H1 (cell line): ENCODE results near the gene DNER.

ENCODE experiments used
- CEBPB ChIP-seq: IDR thresholded peaks from 2 replicates; pipeline ENCODE4 v1.6.1; 2012; ENCODE audit warnings: low read depth, low read length
- EZH2 ChIP-seq: fragments of 200-600 bp; sonication (generic); IDR thresholded peaks from 2 replicates; pipeline ENCODE4 v1.7.1; 2012; ENCODE audit warnings: low read depth, mild to moderate bottlenecking, moderate library complexity, low read length, inconsistent platforms; ENCODE audit not compliant: severe bottlenecking
- GABPA ChIP-seq: IDR thresholded peaks from 2 replicates; pipeline ENCODE4 v1.6.1; 2011; ENCODE audit warnings: mild to moderate bottlenecking, low read length, moderate library complexity, borderline replicate concordance; ENCODE audit not compliant: insufficient read depth
- JUN ChIP-seq: IDR thresholded peaks from 2 replicates; pipeline ENCODE4 v1.6.1; 2011; ENCODE audit warnings: low read depth, mild to moderate bottlenecking, improper control_type of control experiment, low read length
- KDM1A ChIP-seq: fragments of 200-600, 300-600 bp; sonication (generic); IDR thresholded peaks from 2 replicates; pipeline ENCODE4 v1.7.1; 2016; ENCODE audit warnings: mild to moderate bottlenecking, low read length, borderline replicate concordance
- PHF8 ChIP-seq: fragments of 200-600 bp; sonication (generic); conservative IDR thresholded peaks from 2 replicates; pipeline ENCODE4 v1.7.1; 2012; ENCODE audit warnings: low read depth, mild to moderate bottlenecking, inconsistent platforms, low read length, moderate library complexity
- POLR2AphosphoS5 ChIP-seq: IDR thresholded peaks from 2 replicates; pipeline ENCODE4 v1.6.1; 2011; ENCODE audit warnings: low read depth, low read length
- RXRA ChIP-seq: IDR thresholded peaks from 2 replicates; pipeline ENCODE4 v1.6.1; 2011; ENCODE audit warnings: low read depth, mild to moderate bottlenecking, low read length, moderate library complexity; ENCODE audit not compliant: insufficient read depth

- TF ChIP-seq GABPA (no peak), CEBPB (peak; percentile 67; the same call in 1 of the 2 replicates), POLR2AphosphoS5 (no peak), KDM1A (no peak), PHF8 (no peak), JUN (no peak), RXRA (no peak), EZH2 (no peak)
These were observed 306.0 kb downstream of the DNER start for GRCh38 chr2:229408356-229408755.
